CD4-positive, CD25-positive, alpha-beta regulatory T cell (primary cell): Measurements from ENCODE around the gene SGCD. TPM values are rescaled to one million over a fixed set of nuclear protein-coding genes. Genes with fewer than 3 reads are reported as not detected.
A peak's percentile ranks its signal among the peaks of the same experiment; 100 is the strongest.

Experiments used
- ATAC-seq, 2 donors: fragments of 150-1000 bp; cut with Tn5 transposase; one replicate each; pipeline ENCODE4 v1.10.0; 2021; ENCODE audit warnings: low read depth in 2 of 2, moderate number of reproducible peaks in 2 of 2, moderate library complexity in 1 of 2
- DNase-seq, 3 donors: peaks; one replicate each; pipeline versions ENCODE4 v3.0.0 to v3.0.0-alpha.2; 2012 to 2022; ENCODE audit warnings: mixed read lengths in 1 of 3
- H3K27ac ChIP-seq: one replicate; pipeline ENCODE4 v1.7.0; 2013; ENCODE audit warnings: mild to moderate bottlenecking, low read length; ENCODE audit not compliant: insufficient read depth, poor library complexity, severe bottlenecking
- H3K27me3 ChIP-seq: one replicate; pipeline ENCODE4 v1.7.0; 2013; ENCODE audit warnings: low read length; ENCODE audit not compliant: control insufficient read depth, insufficient read depth
- H3K36me3 ChIP-seq: one replicate; pipeline ENCODE4 v1.7.0; 2013; ENCODE audit warnings: mild to moderate bottlenecking, low read length, moderate library complexity; ENCODE audit not compliant: control insufficient read depth, insufficient read depth
- H3K4me1 ChIP-seq: 2 replicates; pipeline ENCODE4 v1.7.0; 2013; ENCODE audit warnings: mild to moderate bottlenecking, low read length; ENCODE audit not compliant: insufficient read depth, control insufficient read depth, poor library complexity, severe bottlenecking
- H3K4me3 ChIP-seq: one replicate; pipeline ENCODE4 v1.7.0; 2013; ENCODE audit warnings: low read depth, mild to moderate bottlenecking, low read length, moderate library complexity
- H3K9me3 ChIP-seq, 2 experiments: 1 replicate in 1 of 2; 2 replicates in 1 of 2; pipeline ENCODE4 v1.7.0; 2013; ENCODE audit warnings: low read length in 2 of 2, mild to moderate bottlenecking in 1 of 2, moderate library complexity in 1 of 2; ENCODE audit not compliant: control insufficient read depth in 2 of 2
- H3K27ac Mint-ChIP-seq, 3 donors: one replicate each; pipeline ENCODE4 v1.8.0; 2020 to 2022; ENCODE audit warnings: mild to moderate bottlenecking in 3 of 3, mixed read lengths in 3 of 3, moderate library complexity in 2 of 3
- H3K27me3 Mint-ChIP-seq: one replicate; pipeline ENCODE4 v1.8.0; 2022; ENCODE audit warnings: mild to moderate bottlenecking, mixed read lengths
- H3K36me3 Mint-ChIP-seq: one replicate; pipeline ENCODE4 v1.8.0; 2020; ENCODE audit warnings: mixed read lengths
- H3K4me1 Mint-ChIP-seq, 4 donors: one replicate each; pipeline ENCODE4 v1.8.0; 2020 to 2022; ENCODE audit warnings: mixed read lengths in 4 of 4, mild to moderate bottlenecking in 1 of 4
- H3K4me3 Mint-ChIP-seq, 4 donors: one replicate each; pipeline ENCODE4 v1.8.0; 2020 to 2022; ENCODE audit warnings: mild to moderate bottlenecking in 4 of 4, mixed read lengths in 4 of 4, moderate library complexity in 3 of 4
- H3K9me3 Mint-ChIP-seq, 7 donors: one replicate each; pipeline ENCODE4 v1.8.0; 2020 to 2022; ENCODE audit warnings: mixed read lengths in 7 of 7, mild to moderate bottlenecking in 3 of 7, moderate library complexity in 2 of 7
- polyA plus RNA-seq, 4 donors: library from polyadenylated mRNA; unstranded; fragments of 300-500 nt; fragmentation: Illumina TruSeq; gene quantifications; one replicate each; pipeline ENCODE4 v1.2.3, GENCODE V29; 2021
- total RNA-seq: library from RNA; stranded (reverse); gene quantifications from one replicate; pipeline ENCODE4 v1.2.3, GENCODE V29; 2022

Gene SGCD
- total and polyA plus RNA-seq, 5 donors from 2014 or later = not detected

- ATAC-seq (no peak), DNase-seq (peak in 1 of 3 donors; percentile 6)
- H3K27ac ChIP-seq = no peak overlapping the region
- H3K27me3 ChIP-seq = peaks cover 4% of the 10 kb centered on the region
- Mint-ChIP-seq H3K4me3 (no peak overlapping the region), H3K27me3 (peaks cover 10% of the 10 kb centered on the region), H3K9me3 (peaks cover 0 to 3% (median 0%) of the 10 kb centered on the region in 7 donors), H3K27ac (no peak overlapping the region), H3K4me1 (no peaks in the 10 kb centered on the region), H3K36me3 (no peaks in the 10 kb centered on the region)
- no peaks in the 10 kb centered on the region for H3K9me3 ChIP-seq
- no peaks in the 10 kb centered on the region for H3K4me1 ChIP-seq
- H3K36me3 ChIP-seq = no peaks in the 10 kb centered on the region
- no peak overlapping the region for H3K4me3 ChIP-seq
These were observed 96.6 kb downstream of the SGCD start for GRCh38 chr5:156423597-156423996.

- no peaks in the 10 kb centered on the region for H3K4me1 ChIP-seq
- H3K27ac ChIP-seq = no peak overlapping the region
- H3K4me3 ChIP-seq = no peak overlapping the region
- H3K36me3 ChIP-seq = no peaks in the 10 kb centered on the region
- DNase-seq (no peak), ATAC-seq (no peak)
- H3K27me3 ChIP-seq = peaks cover 3% of the 10 kb centered on the region
- Mint-ChIP-seq H3K27me3 (peaks cover 15% of the 10 kb centered on the region), H3K9me3 (peaks cover 0 to 6% (median 2%) of the 10 kb centered on the region in 7 donors), H3K27ac (no peak overlapping the region), H3K4me1 (no peaks in the 10 kb centered on the region), H3K4me3 (no peak overlapping the region), H3K36me3 (no peaks in the 10 kb centered on the region)
- H3K9me3 ChIP-seq = no peaks in the 10 kb centered on the region
These were observed 100.4 kb downstream of the SGCD start for GRCh38 chr5:156427315-156427714.

- Mint-ChIP-seq H3K27ac (no peak overlapping the region), H3K4me3 (peak overlapping the region in 1 of 4 donors; percentile 55), H3K36me3 (no peaks in the 10 kb centered on the region), H3K9me3 (peaks cover 0 to 6% (median 2%) of the 10 kb centered on the region in 7 donors), H3K27me3 (peaks cover 10% of the 10 kb centered on the region), H3K4me1 (no peaks in the 10 kb centered on the region)
- Histone ChIP-seq H3K27me3 (peaks cover 4% of the 10 kb centered on the region), H3K4me1 (no peaks in the 10 kb centered on the region), H3K9me3 (no peaks in the 10 kb centered on the region), H3K27ac (no peak overlapping the region), H3K4me3 (no peak overlapping the region), H3K36me3 (no peaks in the 10 kb centered on the region)
- ATAC-seq = no peak
- DNase-seq = no peak
These were observed 105.2 kb downstream of the SGCD start for GRCh38 chr5:156431956-156432829.

DNA sequence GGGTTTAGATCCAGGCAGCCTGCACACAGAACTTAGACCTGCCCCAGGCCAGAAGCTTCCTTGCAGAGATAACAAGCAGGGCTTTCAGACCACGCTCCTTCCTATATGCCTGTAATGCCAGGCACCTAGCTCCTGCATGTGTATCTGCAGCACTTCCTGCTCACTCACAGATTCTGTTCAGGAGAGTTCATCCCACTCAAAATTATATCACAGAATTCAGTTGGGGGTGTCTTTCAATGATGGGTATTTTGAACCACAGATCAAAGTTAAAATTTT, 105.8 kb downstream of the SGCD start:
- DNase-seq (no peak), ATAC-seq (no peak)
- no peaks in the 10 kb centered on the region for H3K36me3 ChIP-seq
- no peak overlapping the region for H3K27ac Mint-ChIP-seq
- no peaks in the 10 kb centered on the region for H3K36me3 Mint-ChIP-seq
- H3K9me3 Mint-ChIP-seq = peaks cover 0 to 6% (median 2%) of the 10 kb centered on the region in 7 donors
- H3K4me3 ChIP-seq = no peak overlapping the region
- peaks cover 4% of the 10 kb centered on the region for H3K27me3 ChIP-seq
- H3K4me1 Mint-ChIP-seq = no peaks in the 10 kb centered on the region
- H3K9me3 ChIP-seq = no peaks in the 10 kb centered on the region
- peaks cover 11% of the 10 kb centered on the region for H3K27me3 Mint-ChIP-seq
- no peaks in the 10 kb centered on the region for H3K4me1 ChIP-seq
- no peak overlapping the region for H3K4me3 Mint-ChIP-seq
- H3K27ac ChIP-seq = no peak overlapping the region

- peaks cover 7% of the 10 kb centered on the region for H3K27me3 ChIP-seq
- H3K4me3 ChIP-seq = no peak overlapping the region
- no peaks in the 10 kb centered on the region for H3K36me3 ChIP-seq
- Mint-ChIP-seq H3K36me3 (no peaks in the 10 kb centered on the region), H3K9me3 (peaks cover 0 to 6% (median 2%) of the 10 kb centered on the region in 7 donors), H3K27ac (no peak overlapping the region), H3K4me3 (no peak overlapping the region), H3K4me1 (no peaks in the 10 kb centered on the region), H3K27me3 (peaks cover 11% of the 10 kb centered on the region)
- no peak for DNase-seq
- H3K27ac ChIP-seq = no peak overlapping the region
- no peaks in the 10 kb centered on the region for H3K9me3 ChIP-seq
- no peaks in the 10 kb centered on the region for H3K4me1 ChIP-seq
- no peak for ATAC-seq
These were observed 107.5 kb downstream of the SGCD start for GRCh38 chr5:156434471-156434870.

DNA sequence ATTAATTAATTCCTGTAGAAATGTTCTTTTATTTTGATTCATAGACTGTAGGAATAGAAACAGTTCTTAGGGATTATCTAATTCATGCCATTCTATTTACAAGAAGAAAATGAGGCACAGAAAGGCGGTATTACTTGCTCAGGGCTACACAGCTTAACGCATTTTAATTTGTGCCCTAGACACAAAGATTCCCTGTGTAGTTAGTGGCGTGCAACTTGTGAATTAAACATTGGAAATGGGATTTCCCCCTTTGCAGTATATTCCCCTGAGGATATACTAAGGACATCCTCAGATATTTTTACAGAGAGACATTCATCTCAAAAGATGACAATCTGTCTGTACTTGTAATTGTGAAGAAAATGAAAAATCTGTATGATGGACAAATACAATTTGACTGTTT, 108.1 kb downstream of the SGCD start:
- Mint-ChIP-seq H3K4me1 (no peaks in the 10 kb centered on the region), H3K9me3 (peaks cover 0 to 6% (median 2%) of the 10 kb centered on the region in 7 donors), H3K4me3 (no peak overlapping the region), H3K27ac (no peak overlapping the region), H3K27me3 (peaks cover 11% of the 10 kb centered on the region), H3K36me3 (no peaks in the 10 kb centered on the region)
- no peak for ATAC-seq
- H3K9me3 ChIP-seq = no peaks in the 10 kb centered on the region
- no peak for DNase-seq
- no peak overlapping the region for H3K27ac ChIP-seq
- no peak overlapping the region for H3K4me3 ChIP-seq
- H3K36me3 ChIP-seq = no peaks in the 10 kb centered on the region
- H3K27me3 ChIP-seq = peaks cover 7% of the 10 kb centered on the region
- H3K4me1 ChIP-seq = no peaks in the 10 kb centered on the region

- H3K4me1 ChIP-seq = no peaks in the 10 kb centered on the region
- Mint-ChIP-seq H3K4me1 (no peaks in the 10 kb centered on the region), H3K36me3 (no peaks in the 10 kb centered on the region), H3K4me3 (no peak overlapping the region), H3K27ac (no peak overlapping the region), H3K9me3 (peaks cover 0 to 5% (median 0%) of the 10 kb centered on the region in 7 donors), H3K27me3 (peaks cover 5% of the 10 kb centered on the region)
- no peak for DNase-seq
- no peaks in the 10 kb centered on the region for H3K9me3 ChIP-seq
- peaks cover 6% of the 10 kb centered on the region for H3K27me3 ChIP-seq
- H3K4me3 ChIP-seq = no peak overlapping the region
- ATAC-seq = no peak
- H3K36me3 ChIP-seq = no peaks in the 10 kb centered on the region
- no peak overlapping the region for H3K27ac ChIP-seq
These were observed 111.1 kb downstream of the SGCD start for GRCh38 chr5:156438076-156438475.

- Mint-ChIP-seq H3K27ac (no peak overlapping the region), H3K36me3 (no peaks in the 10 kb centered on the region), H3K4me1 (no peaks in the 10 kb centered on the region), H3K4me3 (no peak overlapping the region), H3K9me3 (peaks cover 0 to 6% (median 0%) of the 10 kb centered on the region in 7 donors), H3K27me3 (peaks cover 15% of the 10 kb centered on the region)
- Histone ChIP-seq H3K4me3 (no peak overlapping the region), H3K4me1 (no peaks in the 10 kb centered on the region), H3K36me3 (no peaks in the 10 kb centered on the region), H3K27ac (no peak overlapping the region), H3K27me3 (peaks cover 10% of the 10 kb centered on the region), H3K9me3 (no peaks in the 10 kb centered on the region)
- ATAC-seq = no peak
- no peak for DNase-seq
These were observed 117.9 kb downstream of the SGCD start for GRCh38 chr5:156444753-156445291.
